Dedifferentiated amniotic fluid mesenchymal stem cell (primary cell): ENCODE data around the gene PCGF3.
"Not testable (repeated sequence)": the region's sequence is repeated elsewhere in the genome, so short reads cannot be mapped to it uniquely, and the experiment has no call there.

Experiments used
- DNase-seq: peaks from one replicate; pipeline ENCODE4 v3.0.0-alpha.2; 2016; ENCODE audit errors: extremely low spot score

PCGF3 gene

GRCh38 chr4:668219-668618 lies 37.4 kb upstream of the PCGF3 start:
- not testable (repeated sequence) for DNase-seq

DNA sequence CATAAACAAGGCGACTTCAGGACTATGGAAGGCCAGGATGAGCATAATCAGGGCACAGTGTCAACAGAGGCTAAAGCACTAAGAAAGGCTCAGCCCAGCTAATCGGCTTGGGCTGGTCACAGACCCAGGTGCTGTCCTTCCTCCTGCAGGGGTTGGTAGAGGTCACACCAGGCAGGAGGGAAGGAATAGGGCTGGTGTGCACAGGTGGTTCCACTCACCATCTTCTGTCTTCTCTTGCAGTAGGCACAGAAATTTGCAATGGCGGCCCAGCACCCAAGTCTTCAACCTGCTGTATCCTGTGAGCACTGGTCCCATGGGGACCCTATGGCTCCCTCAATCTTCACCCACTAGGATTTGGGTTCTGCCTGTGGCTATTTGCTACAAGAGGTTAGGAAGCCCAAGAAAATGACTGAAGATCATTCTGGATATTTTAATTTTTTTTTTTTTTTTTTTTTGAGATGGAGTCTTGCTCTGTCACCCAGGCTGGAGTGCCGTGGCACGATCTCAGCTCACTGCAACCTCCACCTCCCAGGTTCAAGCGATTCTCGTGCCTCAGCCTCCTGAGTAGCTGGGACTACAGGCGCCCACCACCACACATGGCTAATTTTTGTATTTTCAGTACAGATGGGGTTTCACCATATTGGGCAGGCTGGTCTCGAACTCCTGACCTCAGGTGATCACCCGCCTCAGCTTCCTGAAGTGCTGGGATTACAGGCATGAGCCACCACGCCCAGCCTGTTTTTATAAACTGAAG lies 35.6 kb upstream of the PCGF3 start:
- DNase-seq, result not testable (repeated sequence)

- DNase-seq, result no peak
These were observed 33.9 kb upstream of the PCGF3 start for GRCh38 chr4:671769-672168.

GRCh38 chr4:673349-674091 lies 32.1 kb upstream of the PCGF3 start:
- DNase-seq, result no peak

- peak; percentile 90 for DNase-seq
These were observed 31.2 kb upstream of the PCGF3 start, which contains the start of the genes ATP5ME and MYL5 for GRCh38 chr4:674172-675035. Gene ATP5ME (minus strand): TSS chr4:674276. CDS start chr4:674247, 29 bp downstream. Gene MYL5 (plus strand): TSS chr4:674542. CDS start chr4:678027, 3,485 bp downstream.

- no peak for DNase-seq
These were observed 30.4 kb upstream of the PCGF3 start for GRCh38 chr4:675036-675882.

- no peak for DNase-seq
These were observed 29.4 kb upstream of the PCGF3 start for GRCh38 chr4:675980-676870.

GRCh38 chr4:676871-677235 lies 28.8 kb upstream of the PCGF3 start:
- no peak for DNase-seq

DNA sequence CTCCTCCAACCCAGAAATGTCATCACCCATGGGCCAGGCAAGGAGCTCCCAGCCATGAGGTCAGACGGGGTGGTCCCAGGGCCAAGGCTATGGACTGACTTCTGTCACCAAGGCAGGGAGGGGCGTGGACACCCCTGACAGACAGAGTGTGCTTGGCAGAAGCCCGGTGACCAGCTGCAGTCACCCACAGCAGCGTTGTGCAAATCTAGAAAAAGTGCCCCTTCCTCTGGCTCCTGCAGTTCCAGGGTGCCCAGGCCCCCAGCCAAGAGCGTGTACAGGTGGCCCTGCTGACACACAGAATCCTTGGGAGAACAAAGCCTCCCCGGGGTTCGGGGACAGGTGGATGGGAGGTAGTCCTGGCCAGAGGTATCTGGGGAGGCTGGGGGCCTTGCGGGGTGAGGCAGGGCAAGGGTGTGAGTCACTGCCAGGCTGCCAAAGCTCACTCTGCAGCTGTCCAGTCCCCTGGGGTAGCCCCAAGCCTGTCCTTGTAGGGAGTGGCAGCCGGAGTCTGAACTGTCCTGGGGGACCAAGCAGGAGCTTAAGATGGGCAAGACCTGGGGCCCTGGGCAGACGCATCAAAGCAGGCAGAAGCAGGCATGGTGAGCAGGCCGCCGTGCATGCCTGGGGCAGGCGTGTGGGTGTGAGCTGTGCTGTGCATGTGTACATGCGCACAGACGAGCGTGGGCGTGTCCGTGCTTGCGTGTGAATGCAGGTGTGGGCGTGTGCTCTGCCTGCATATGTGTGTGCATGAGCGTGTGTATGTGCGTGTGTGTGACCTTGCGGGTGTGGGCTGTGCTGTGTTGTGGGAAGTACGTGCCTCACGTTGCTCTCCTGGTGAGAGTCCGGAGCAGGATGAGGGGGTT lies 28.0 kb upstream of the PCGF3 start:
- no peak for DNase-seq

- DNase-seq, result no peak
These were observed 27.1 kb upstream of the PCGF3 start for GRCh38 chr4:678331-679103.

GRCh38 chr4:679104-679481 lies 26.5 kb upstream of the PCGF3 start:
- no peak for DNase-seq

DNA sequence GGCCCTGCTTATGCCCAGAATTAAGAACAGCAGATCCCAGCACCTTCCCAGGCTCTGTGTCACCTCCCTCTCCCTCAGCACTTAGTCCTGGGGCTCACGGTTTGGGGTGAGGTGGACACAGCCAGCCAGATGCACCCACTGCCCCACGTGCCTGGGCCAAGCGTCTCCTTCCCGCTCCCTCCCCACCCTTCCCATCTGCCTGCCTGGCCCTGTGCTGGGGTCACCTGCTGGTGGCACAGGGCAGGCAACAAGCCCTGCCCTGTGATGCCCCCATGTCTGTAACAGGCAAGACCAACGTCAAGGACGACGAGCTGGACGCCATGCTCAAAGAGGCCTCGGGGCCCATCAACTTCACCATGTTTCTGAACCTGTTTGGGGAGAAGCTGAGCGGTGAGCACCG lies 26.0 kb upstream of the PCGF3 start:
- no peak for DNase-seq

DNA sequence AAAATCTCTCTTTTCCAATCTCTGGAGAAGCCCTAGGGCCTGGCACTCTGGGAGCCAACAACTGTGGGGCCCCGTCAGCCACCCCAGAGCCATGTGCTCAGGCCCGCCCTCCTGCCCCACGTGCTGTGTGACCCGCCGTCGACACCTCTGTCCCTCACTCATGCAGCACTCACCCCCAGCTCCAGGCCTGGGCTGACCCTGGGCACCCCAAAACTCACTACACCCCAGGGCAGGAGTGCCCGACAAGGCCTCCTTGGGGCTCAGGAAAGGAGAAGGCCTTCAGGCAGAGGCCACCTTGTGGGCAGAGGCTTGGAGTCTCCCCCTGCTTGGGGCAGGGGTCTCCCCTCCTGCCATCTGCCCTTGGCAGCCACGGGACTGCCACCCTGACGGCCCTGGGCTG lies 25.5 kb upstream of the PCGF3 start:
- no peak for DNase-seq

GRCh38 chr4:680551-680927 lies 25.1 kb upstream of the PCGF3 start:
- no peak for DNase-seq

GRCh38 chr4:680928-681645 lies 24.5 kb upstream of the PCGF3 start:
- DNase-seq, result no peak

- no peak for DNase-seq
These were observed 23.7 kb upstream of the PCGF3 start for GRCh38 chr4:681736-682451.

- no peak for DNase-seq
These were observed 23.0 kb upstream of the PCGF3 start for GRCh38 chr4:682490-683172.
